ENCODE results near the gene ATRN.
"Not testable (repeated sequence)": the region's sequence is repeated elsewhere in the genome, so short reads cannot be mapped to it uniquely, and the experiment has no call there.

ATRN gene

GRCh38 chr20:3470627-3471396 is at the start of gene ATRN:
ATRN (plus strand) TSS chr20:3471018; CDS start chr20:3471108, 90 bp downstream.
- TF ChIP-seq CTCF (conservative IDR thresholded peaks at IDR 0.05; ENCODE audit: low read depth, low read length) = no peak

GRCh38 chr20:3421985-3422384 is 48.8 kb upstream of the ATRN start:
- TF ChIP-seq CTCF (conservative IDR thresholded peaks at IDR 0.05; ENCODE audit: low read depth, low read length) = no peak
- H3K4me3 ChIP-seq (ENCODE audit: low read depth, low read length) = no peak overlapping the region
- DNase-seq (ENCODE audit: low read depth) = no peak

More at GRCh38 chr20:3470627-3471396, at the start of gene ATRN:
- H3K4me3 ChIP-seq (ENCODE audit: low read depth, low read length) = peak within 1 kb of the TSS; percentile 91
- peak; percentile 92 for DNase-seq (ENCODE audit: low read depth)

DNA sequence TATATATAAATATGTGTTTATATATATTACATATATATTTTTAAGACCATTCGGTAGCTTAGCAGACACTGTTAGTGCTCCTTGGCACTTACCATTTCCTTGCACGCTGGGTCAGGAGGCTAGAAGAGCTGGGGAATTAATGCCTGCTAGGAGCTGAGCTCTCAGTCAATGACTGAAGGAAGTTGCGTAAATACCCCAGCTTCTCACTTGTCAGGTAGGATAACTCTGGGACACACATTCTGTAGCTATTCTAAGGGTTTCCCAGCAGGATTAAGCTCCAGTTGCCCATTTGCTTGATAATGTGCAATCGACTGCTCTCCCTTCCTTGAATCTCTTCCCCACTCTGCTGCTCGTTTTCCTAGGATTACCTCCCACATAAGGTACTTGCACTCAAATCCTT is 47.7 kb upstream of the ATRN start:
- no peak for TF ChIP-seq CTCF (conservative IDR thresholded peaks at IDR 0.05; ENCODE audit: low read depth, low read length)
- no peak overlapping the region for H3K4me3 ChIP-seq (ENCODE audit: low read depth, low read length)
- DNase-seq (ENCODE audit: low read depth) = no peak

DNA sequence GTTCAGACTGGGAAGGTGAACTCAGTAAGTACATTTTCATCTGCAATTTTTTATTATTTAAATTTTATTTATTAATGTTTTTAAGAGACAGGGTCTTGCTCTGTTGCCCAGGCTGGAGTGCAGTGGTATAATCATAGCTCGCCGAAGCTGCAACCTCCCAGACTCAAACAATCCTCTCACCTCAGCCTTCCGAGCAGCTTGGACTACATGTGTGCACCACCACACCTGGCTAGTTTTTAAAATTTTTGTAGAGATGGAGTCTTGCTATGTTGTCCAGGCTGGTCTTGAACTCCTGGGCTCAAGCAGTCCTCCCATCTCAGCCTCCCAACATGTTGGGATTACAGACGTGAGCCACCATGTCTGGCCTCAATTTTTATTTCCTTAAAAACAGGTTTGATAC is 44.1 kb upstream of the ATRN start:
- not testable (repeated sequence) for H3K4me3 ChIP-seq (ENCODE audit: low read depth, low read length); DNase-seq (ENCODE audit: low read depth)

GRCh38 chr20:3430376-3431069 is 40.3 kb upstream of the ATRN start:
- no peak overlapping the region for H3K4me3 ChIP-seq (ENCODE audit: low read depth, low read length)
- no peak for DNase-seq (ENCODE audit: low read depth)
- no peak for TF ChIP-seq CTCF (conservative IDR thresholded peaks at IDR 0.05; ENCODE audit: low read depth, low read length)

DNA sequence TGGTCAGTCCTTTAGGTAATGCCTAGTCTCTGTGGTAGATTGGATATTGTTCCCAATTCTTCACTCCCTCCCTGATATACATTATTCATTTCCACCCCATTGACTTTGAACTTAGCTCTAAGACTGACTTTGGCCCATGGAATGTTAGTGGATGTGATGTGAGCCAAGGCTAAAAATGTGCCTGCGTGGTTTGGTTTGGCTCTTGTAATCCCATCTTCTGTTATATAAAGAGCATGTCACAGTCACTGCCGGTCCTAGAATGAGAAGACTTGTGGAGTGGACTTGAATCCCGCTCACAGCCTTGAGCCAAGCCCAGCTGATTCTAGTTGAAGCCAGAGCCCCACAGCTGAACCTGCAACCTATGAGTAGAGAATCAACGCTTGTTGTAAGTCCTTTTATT is 39.7 kb upstream of the ATRN start:
- no peak for TF ChIP-seq CTCF (conservative IDR thresholded peaks at IDR 0.05; ENCODE audit: low read depth, low read length)

GRCh38 chr20:3432844-3433243 is 38.0 kb upstream of the ATRN start:
- no peak for DNase-seq (ENCODE audit: low read depth)
- no peak for TF ChIP-seq CTCF (conservative IDR thresholded peaks at IDR 0.05; ENCODE audit: low read depth, low read length)
- no peak overlapping the region for H3K4me3 ChIP-seq (ENCODE audit: low read depth, low read length)

More for the DNA sequence above, 39.7 kb upstream of the ATRN start:
- H3K4me3 ChIP-seq (ENCODE audit: low read depth, low read length) = no peak overlapping the region
- no peak for DNase-seq (ENCODE audit: low read depth)

All from choroid plexus epithelial cell (primary cell).